K562 (cell line): Measurements from ENCODE around the gene SSBP1. TPM values are rescaled to one million over a fixed set of nuclear protein-coding genes. Genes with fewer than 3 reads are reported as not detected.

Experiments
- ATF3 ChIP-seq, 2 experiments: fragments of 450-650 bp in 1 of 2; sonication (generic) in 1 of 2; formaldehyde crosslinking in 1 of 2; IDR thresholded peaks in 1 of 2; conservative IDR thresholded peaks in 1 of 2; 2 replicates each; pipeline versions ENCODE4 v1.6.1 to v1.8.1; 2016 to 2023; ENCODE audit warnings: mild to moderate bottlenecking in 2 of 2, moderate library complexity in 2 of 2, inconsistent platforms in 1 of 2, missing genetic modification reagents in 1 of 2
- ATF7 ChIP-seq: fragments of 450-650 bp; IDR thresholded peaks from 2 replicates; pipeline ENCODE4 v1.7.1; 2014; ENCODE audit warnings: mild to moderate bottlenecking, moderate library complexity
- E2F8 ChIP-seq: fragments of 450-650 bp; IDR thresholded peaks from 2 replicates; pipeline ENCODE4 v1.7.1; 2018; ENCODE audit warnings: mild to moderate bottlenecking, low read depth; ENCODE audit not compliant: partially characterized antibody
- ESRRA ChIP-seq: fragments of 450-650 bp; IDR thresholded peaks from 2 replicates; pipeline ENCODE4 v1.6.1; 2014; ENCODE audit warnings: low read depth, mild to moderate bottlenecking, moderate library complexity, borderline replicate concordance
- ETV5 ChIP-seq: sonication (generic); formaldehyde crosslinking; IDR thresholded peaks from 2 replicates; pipeline ENCODE4 v1.4.0; 2020; ENCODE audit warnings: low read depth, mild to moderate bottlenecking, missing genetic modification reagents
- JUND ChIP-seq, 2 experiments: IDR thresholded peaks; 2 replicates in 1 of 2; 3 replicates in 1 of 2; pipeline ENCODE4 v1.6.1; 2011; ENCODE audit warnings: borderline replicate concordance in 2 of 2, low read depth in 2 of 2, low read length in 2 of 2, improper control_type of control experiment in 1 of 2, missing biosample characterization in 1 of 2, missing genetic modification characterization in 1 of 2, missing genetic modification reagents in 1 of 2
- PCBP2 ChIP-seq: fragments of 200-400 bp; formaldehyde crosslinking; IDR thresholded peaks from 2 replicates; pipeline ENCODE4 v1.6.1; 2018; ENCODE audit warnings: low read length, low read depth, mild to moderate bottlenecking, moderate library complexity; ENCODE audit not compliant: poor library complexity, severe bottlenecking
- TEAD2 ChIP-seq: fragments of 450-650 bp; IDR thresholded peaks from 2 replicates; pipeline ENCODE4 v1.6.1; 2016; ENCODE audit warnings: missing genetic modification characterization, control low read depth, missing compliant biosample characterization
- ZBTB40 ChIP-seq, 2 experiments: fragments of 450-650 bp in 1 of 2; sonication (generic) in 1 of 2; formaldehyde crosslinking in 1 of 2; IDR thresholded peaks; 2 replicates each; pipeline versions ENCODE4 v1.7.1 to v1.9.0; 2016 to 2022; ENCODE audit warnings: inconsistent platforms in 1 of 2, mild to moderate bottlenecking in 1 of 2, missing genetic modification reagents in 1 of 2
- ZNF23 ChIP-seq: fragments of 250-450 bp; sonication (Bioruptor Pico); IDR thresholded peaks from 2 replicates; pipeline ENCODE4 v1.4.0; 2020; ENCODE audit warnings: mild to moderate bottlenecking
- ZNF239 ChIP-seq: fragments of 250-450 bp; sonication (Bioruptor Pico); IDR thresholded peaks from 2 replicates; pipeline ENCODE4 v1.4.0; 2020; ENCODE audit warnings: mild to moderate bottlenecking
- polyA plus RNA-seq, 8 experiments: library from polyadenylated mRNA; depleted of rRNA in 4 of 8; stranded (reverse) in 5 of 8; unstranded in 3 of 8; fragments of >200 nt; fragmentation: Nextera tagmentation in 2 of 8; fragmentation: Illumina TruSeq in 1 of 8; extraction: Ambion mirVana in 2 of 8; extraction: Trizol in 1 of 8; gene quantifications; 2 replicates each; pipeline versions ENCODE4 v1.2.1 to v1.2.3, GENCODE V29; 2011 to 2014; ENCODE audit warnings: inconsistent platforms in 1 of 8, missing spikeins in 1 of 8
- total RNA-seq, 7 experiments: library from RNA; depleted of rRNA in 6 of 7; stranded (reverse); fragments of >200 nt in 6 of 7; fragmentation: Illumina TruSeq in 2 of 7; extraction: Trizol in 2 of 7; gene quantifications; 2 replicates each; pipeline versions ENCODE4 v1.2.1 to v1.2.3, GENCODE V29; 2011 to 2021; ENCODE audit warnings: low replicate concordance in 1 of 7

SSBP1 gene
- total and polyA plus RNA-seq, 9 of the 15 experiments (the other 6 are each of a cell fraction or from before 2014, with no cell fraction given) = 404 to 1,996 (median 835) TPM

- TF ChIP-seq ZBTB40 (IDR thresholded peaks at IDR 0.05) (no peak), ZBTB40 (CRISPR knock-in tag; IDR thresholded peaks at IDR 0.05) (no peak), JUND (IDR thresholded peaks at IDR 0.05; ENCODE audit: borderline replicate concordance, low read depth, low read length) (peak; percentile 38; the same call in 1 of the 2 replicates), JUND (tag; IDR thresholded peaks at IDR 0.05; ENCODE audit: borderline replicate concordance, low read depth, low read length) (peak; percentile 48; the same call in 1 of the 3 replicates), TEAD2 (tag) (no peak), PCBP2 (no peak), ATF7 (peak; percentile 92), ZNF23 (CRISPR knock-in tag) (no peak), ZNF239 (CRISPR knock-in tag) (no peak), E2F8 (no peak), ATF3 (IDR thresholded peaks at IDR 0.05) (peak; percentile 87), ATF3 (CRISPR knock-in tag; conservative IDR thresholded peaks at IDR 0.05) (no peak), ESRRA (no peak), ETV5 (no peak)
Observed at GRCh38 chr7:141712603-141713255, 25.4 kb upstream of the SSBP1 start (continued).
